ENCODE data around the gene C11orf58.

GRCh38 chr11:16784666-16785065, 46.2 kb downstream of the C11orf58 start:
- TF ChIP-seq CTCF (IDR thresholded peaks at IDR 0.05; ENCODE audit: low read depth, low read length) (no peak), EZH2phosphoT487 (IDR thresholded peaks at IDR 0.05; ENCODE audit: low read depth) (no peak)
